Measurements from ENCODE around the gene METTL13.

The METTL13 gene

GRCh38 chr1:171803461-171804022 is 22.1 kb downstream of the METTL13 start:
- no peak for DNase-seq

GRCh38 chr1:171805395-171806115 is 24.1 kb downstream of the METTL13 start:
- no peak for DNase-seq

- no peak for DNase-seq
Observed at GRCh38 chr1:171807556-171807955, 26.1 kb downstream of the METTL13 start.

- no peak for DNase-seq
Observed at GRCh38 chr1:171809834-171810233, 28.4 kb downstream of the METTL13 start.

- DNase-seq: no peak
Observed at GRCh38 chr1:171811672-171812071, 30.2 kb downstream of the METTL13 start.

- DNase-seq: no peak
Observed at GRCh38 chr1:171814692-171815091, 33.2 kb downstream of the METTL13 start.

- DNase-seq: no peak
Observed at GRCh38 chr1:171816300-171816901, 34.9 kb downstream of the METTL13 start.

- DNase-seq: peak; percentile 93
Observed at GRCh38 chr1:171817511-171818265, 36.2 kb downstream of the METTL13 start.

- DNase-seq: no peak
Observed at GRCh38 chr1:171819946-171820345, 38.5 kb downstream of the METTL13 start.

GRCh38 chr1:171826973-171827372 is 45.5 kb downstream of the METTL13 start:
- no peak for DNase-seq

GRCh38 chr1:171828794-171829193 is 47.3 kb downstream of the METTL13 start:
- no peak for DNase-seq

GRCh38 chr1:171833091-171833825 is 51.8 kb downstream of the METTL13 start:
- no peak for DNase-seq

GRCh38 chr1:171834821-171835220 is 53.4 kb downstream of the METTL13 start:
- no peak for DNase-seq

GRCh38 chr1:171835891-171836290 is 54.4 kb downstream of the METTL13 start:
- no peak for DNase-seq

GRCh38 chr1:171841050-171841910 is 59.8 kb downstream of the METTL13 start, which contains the start of gene DNM3:
Gene DNM3, plus strand, starts transcription at chr1:171841498. Its CDS starts 159 bp downstream, at chr1:171841657.
- peak; percentile 95 for DNase-seq

- peak; percentile 70 for DNase-seq
Observed at GRCh38 chr1:171841931-171842761, 60.7 kb downstream of the METTL13 start.

GRCh38 chr1:171844381-171844780 is 62.9 kb downstream of the METTL13 start:
- DNase-seq: no peak

GRCh38 chr1:171845998-171846397 is 64.5 kb downstream of the METTL13 start:
- DNase-seq: no peak
